Natural killer cell (primary cell): ENCODE measurements around the gene SMAP1. TPM values are rescaled to one million over a fixed set of nuclear protein-coding genes. Genes with fewer than 3 reads are reported as not detected.

ENCODE experiments used
- ATAC-seq, 3 donors: fragments of 150-1000 bp in 2 of 3; fragments of 200-7000 bp in 1 of 3; cut with Tn5 transposase; 1 replicate in 1 of 3; 2 replicates in 2 of 3; pipeline ENCODE4 v1.10.0; 2021; ENCODE audit warnings: mild to moderate bottlenecking in 2 of 3, moderate library complexity in 2 of 3
- DNase-seq, 2 donors: peaks; one replicate each; pipeline versions ENCODE4 v3.0.0 to v3.0.0-alpha.2; 2013 to 2021; ENCODE audit warnings: mixed read lengths in 1 of 2
- H3K27ac ChIP-seq: one replicate; pipeline ENCODE4 v1.5.1; 2013; ENCODE audit warnings: mild to moderate bottlenecking, low read length
- H3K27me3 ChIP-seq: one replicate; pipeline ENCODE4 v1.6.1; 2013; ENCODE audit warnings: low read length; ENCODE audit not compliant: control insufficient read depth, insufficient read depth
- H3K36me3 ChIP-seq: one replicate; pipeline ENCODE4 v1.6.1; 2013; ENCODE audit warnings: low read length; ENCODE audit not compliant: control insufficient read depth, insufficient read depth
- H3K4me1 ChIP-seq: one replicate; pipeline ENCODE4 v1.6.1; 2013; ENCODE audit warnings: low read length; ENCODE audit not compliant: control insufficient read depth, insufficient read depth
- H3K4me3 ChIP-seq: one replicate; pipeline ENCODE4 v1.5.1; 2013; ENCODE audit warnings: low read length
- H3K9me3 ChIP-seq: one replicate; pipeline ENCODE4 v1.6.1; 2013; ENCODE audit warnings: low read length; ENCODE audit not compliant: control insufficient read depth, insufficient read depth
- H3K27ac Mint-ChIP-seq, 2 donors: one replicate each; pipeline ENCODE4 v1.8.0; 2022; ENCODE audit warnings: mild to moderate bottlenecking in 2 of 2, mixed read lengths in 2 of 2, moderate library complexity in 1 of 2
- H3K27me3 Mint-ChIP-seq, 2 donors: one replicate each; pipeline ENCODE4 v1.8.0; 2022; ENCODE audit warnings: low read depth in 2 of 2, mixed read lengths in 2 of 2
- H3K36me3 Mint-ChIP-seq: one replicate; pipeline ENCODE4 v1.8.0; 2022; ENCODE audit warnings: mixed read lengths
- H3K4me1 Mint-ChIP-seq, 2 donors: one replicate each; pipeline ENCODE4 v1.8.0; 2022; ENCODE audit warnings: mixed read lengths in 2 of 2
- H3K4me3 Mint-ChIP-seq: one replicate; pipeline ENCODE4 v1.8.0; 2022; ENCODE audit warnings: mild to moderate bottlenecking, moderate library complexity, mixed read lengths
- H3K9me3 Mint-ChIP-seq, 2 donors: one replicate each; pipeline ENCODE4 v1.8.0; 2022; ENCODE audit warnings: mixed read lengths in 2 of 2
- CTCF ChIP-seq: fragments of 200-600 bp; IDR thresholded peaks from one replicate; pipeline ENCODE4 v1.8.0; 2022; ENCODE audit warnings: antibody characterized with exemption
- WGBS: methylation state at CpG from one replicate; pipeline ENCODE4 v1.1.7; 2013; ENCODE audit warnings: missing lambda C conversion rate; ENCODE audit not compliant: insufficient coverage; 5-methylcytosine and 5-hydroxymethylcytosine counted together
- intact Hi-C: fragments of 100-400 bp; cut with micrococcal nuclease; formaldehyde crosslinking; loops from one replicate; pipeline ENCODE4 v1.14.2; 2022
- total RNA-seq, 4 donors: library from RNA; stranded (reverse); fragments of 120-200 nt in 1 of 4; gene quantifications; one replicate each; pipeline versions ENCODE4 v1.2.3 to v1.2.4, GENCODE V29; 2013 to 2022

Gene SMAP1
- total RNA-seq, 3 donors from 2014 or later (not counting 1 experiment from before 2014, with no cell fraction given) = 28.6 to 35.4 (median 30.6) TPM

GRCh38 chr6:70700922-70701876 is 33.5 kb downstream of the SMAP1 start:
- H3K27ac ChIP-seq = no peak overlapping the region
- peaks cover 58 to 82% of the 10 kb centered on the region in 2 donors for H3K4me1 Mint-ChIP-seq
- WGBS = 97% methylated on average over 7 of the region's 10 CpGs
- intact Hi-C loops = no loop called here
- H3K27ac Mint-ChIP-seq = peak overlapping the region in 1 of 2 donors; percentile 50
- ATAC-seq (no peak), DNase-seq (no peak)
- H3K36me3 ChIP-seq = peaks cover 6% of the 10 kb centered on the region
- H3K27me3 Mint-ChIP-seq = no peaks in the 10 kb centered on the region
- H3K9me3 ChIP-seq = no peaks in the 10 kb centered on the region
- H3K4me3 ChIP-seq = no peak overlapping the region
- H3K4me3 Mint-ChIP-seq = no peak overlapping the region
- no peak for TF ChIP-seq CTCF
- no peaks in the 10 kb centered on the region for H3K36me3 Mint-ChIP-seq
- no peaks in the 10 kb centered on the region for H3K27me3 ChIP-seq
- H3K4me1 ChIP-seq = no peaks in the 10 kb centered on the region
- no peaks in the 10 kb centered on the region for H3K9me3 Mint-ChIP-seq

GRCh38 chr6:70705772-70706171 is 38.1 kb downstream of the SMAP1 start:
- intact Hi-C loops = loop anchor here (1.0 to 5.0 kb wide), 3 partner anchors 179 to 307 kb away; partner anchors contain the start of gene B3GAT2
- 96% methylated on average over 2 of the region's 2 CpGs for WGBS
- Mint-ChIP-seq H3K4me3 (no peak overlapping the region), H3K9me3 (no peaks in the 10 kb centered on the region), H3K27ac (no peak overlapping the region), H3K27me3 (no peaks in the 10 kb centered on the region), H3K4me1 (peaks cover 46 to 62% of the 10 kb centered on the region in 2 donors), H3K36me3 (no peaks in the 10 kb centered on the region)
- Histone ChIP-seq H3K4me1 (no peaks in the 10 kb centered on the region), H3K27ac (no peak overlapping the region), H3K9me3 (no peaks in the 10 kb centered on the region), H3K27me3 (no peaks in the 10 kb centered on the region), H3K36me3 (no peaks in the 10 kb centered on the region), H3K4me3 (no peak overlapping the region)
- TF ChIP-seq CTCF = no peak
- DNase-seq (no peak), ATAC-seq (no peak)

- Mint-ChIP-seq H3K4me3 (no peak overlapping the region), H3K27me3 (no peaks in the 10 kb centered on the region), H3K36me3 (no peaks in the 10 kb centered on the region), H3K4me1 (peaks cover 42 to 54% of the 10 kb centered on the region in 2 donors), H3K9me3 (no peaks in the 10 kb centered on the region), H3K27ac (no peak overlapping the region)
- Histone ChIP-seq H3K36me3 (no peaks in the 10 kb centered on the region), H3K4me1 (no peaks in the 10 kb centered on the region), H3K27me3 (no peaks in the 10 kb centered on the region), H3K27ac (no peak overlapping the region), H3K4me3 (no peak overlapping the region), H3K9me3 (no peaks in the 10 kb centered on the region)
- intact Hi-C loops = loop anchor here (1.0 to 5.0 kb wide), 3 partner anchors 178 to 306 kb away; partner anchors contain the start of gene B3GAT2
- peak in 1 of 2 donors; percentile 74 for DNase-seq
- peak in 1 of 3 donors; percentile 39 for ATAC-seq
- 0% methylated on average over 1 of the region's 3 CpGs for WGBS
- TF ChIP-seq CTCF = peak; percentile 86
These were observed 38.9 kb downstream of the SMAP1 start for GRCh38 chr6:70706491-70707123.
